ENCODE data around the gene CHTF18. TPM values are rescaled to one million over a fixed set of nuclear protein-coding genes. Genes with fewer than 3 reads are reported as not detected.

CHTF18 gene
- total RNA-seq: 13.6 and 13.8 TPM in 2 replicates

GRCh38 chr16:788399-789126 is at the start of gene CHTF18:
Gene CHTF18 (plus strand): TSS chr16:788620. CDS start chr16:788685, 65 bp downstream.

GRCh38 chr16:740764-741505 is 47.5 kb upstream of the CHTF18 start, which contains the start of gene CIAO3:
Gene CIAO3 (minus strand): TSS chr16:740997. CDS start chr16:740985, 12 bp downstream.

GRCh38 chr16:760545-761343 is 27.7 kb upstream of the CHTF18 start, which contains the start of gene MSLN:
Gene MSLN (plus strand): TSS chr16:760734. CDS start chr16:762681, 1,947 bp downstream.

GRCh38 chr16:787978-788398 is 432 bp upstream of the CHTF18 start, which contains the start of gene RPUSD1:
Gene RPUSD1 (minus strand): TSS chr16:788381. CDS start chr16:787737, 644 bp downstream.

GRCh38 chr16:799948-800833 is 11.8 kb downstream of the CHTF18 start, which contains the start of gene GNG13:
Gene GNG13 (minus strand): TSS chr16:800734. CDS start chr16:799077, 1,657 bp downstream.

Other genes starting within 250 kb of the CHTF18 start
- gene PRR35, start 228.2 kb upstream of the CHTF18 start, total RNA-seq: not detected in 2 replicates
- 0.88 and 1.3 TPM in 2 replicates for gene NHLRC4, start 221.6 kb upstream of the CHTF18 start, total RNA-seq
- 20.7 and 26.4 TPM in 2 replicates for gene PIGQ, start 218.7 kb upstream of the CHTF18 start, total RNA-seq
- gene RAB40C, start 198.6 kb upstream of the CHTF18 start, total RNA-seq: 7.4 and 11.5 TPM in 2 replicates
- gene WFIKKN1, start 157.6 kb upstream of the CHTF18 start, total RNA-seq: 0.19 TPM in 1 of 2 replicates, not detected in the other
- 43.6 and 69.1 TPM in 2 replicates for gene METTL26, start 152.3 kb upstream of the CHTF18 start, total RNA-seq
- 12.1 and 12.6 TPM in 2 replicates for gene MCRIP2, start 146.8 kb upstream of the CHTF18 start, total RNA-seq
- gene WDR90, start 139.3 kb upstream of the CHTF18 start, total RNA-seq: 5.7 and 10.0 TPM in 2 replicates
- gene RHOT2, start 120.5 kb upstream of the CHTF18 start, total RNA-seq: 23.2 and 38.9 TPM in 2 replicates
- 0.16 and 0.50 TPM in 2 replicates for gene RHBDL1, start 112.9 kb upstream of the CHTF18 start, total RNA-seq
- gene STUB1, start 108.2 kb upstream of the CHTF18 start, total RNA-seq: 111 TPM in 2 replicates
- 23.0 and 31.2 TPM in 2 replicates for gene JMJD8, start 104.3 kb upstream of the CHTF18 start, total RNA-seq
- gene WDR24, start 98.2 kb upstream of the CHTF18 start, total RNA-seq: 2.6 and 5.0 TPM in 2 replicates
- under 0.01 and 0.13 TPM in 2 replicates for gene FBXL16, start 82.8 kb upstream of the CHTF18 start, total RNA-seq
- gene METRN, start 73.5 kb upstream of the CHTF18 start, total RNA-seq: 25.3 and 31.1 TPM in 2 replicates
- gene ANTKMT, start 67.5 kb upstream of the CHTF18 start, total RNA-seq: 19.1 and 21.4 TPM in 2 replicates
- gene CCDC78, start 62.2 kb upstream of the CHTF18 start, total RNA-seq: 1.2 TPM in 1 of 2 replicates, not detected in the other
- 2.9 and 8.2 TPM in 2 replicates for gene HAGHL, start 61.5 kb upstream of the CHTF18 start, total RNA-seq
- 30.4 and 38.2 TPM in 2 replicates for gene CIAO3, start 47.6 kb upstream of the CHTF18 start, total RNA-seq
- gene MSLN, start 27.9 kb upstream of the CHTF18 start, total RNA-seq: not detected in 2 replicates
- 20.8 and 22.0 TPM in 2 replicates for gene RPUSD1, start 239 bp upstream of the CHTF18 start, total RNA-seq
- not detected in 2 replicates for gene GNG13, start 12.1 kb downstream of the CHTF18 start, total RNA-seq
- gene LMF1, start 182.4 kb downstream of the CHTF18 start, total RNA-seq: 5.0 and 10.8 TPM in 2 replicates
- 0.16 and 1.3 TPM in 2 replicates for gene SOX8, start 193.2 kb downstream of the CHTF18 start, total RNA-seq